Neutrophil (primary cell): ENCODE results near the gene VSIG10.
A peak's percentile ranks its signal among the peaks of the same experiment; 100 is the strongest.

Experiments used
- H3K27ac ChIP-seq: fragments of 200-600 bp; sonication (generic); 2 replicates; pipeline ENCODE4 v1.5.1; 2016; ENCODE audit warnings: mild to moderate bottlenecking, moderate library complexity
- H3K27me3 ChIP-seq: fragments of 200-600 bp; sonication (generic); 2 replicates; pipeline ENCODE4 v1.6.0; 2016; ENCODE audit warnings: mild to moderate bottlenecking
- H3K36me3 ChIP-seq: fragments of 200-600 bp; sonication (generic); 2 replicates; pipeline ENCODE4 v1.5.1; 2017
- H3K4me1 ChIP-seq, 2 experiments: fragments of 200-600 bp in 1 of 2; sonication (generic) in 1 of 2; 1 replicate in 1 of 2; 2 replicates in 1 of 2; pipeline versions ENCODE4 v1.5.1 to v1.6.1; 2013 to 2016; ENCODE audit warnings: low read depth in 1 of 2, low read length in 1 of 2, mild to moderate bottlenecking in 1 of 2, moderate library complexity in 1 of 2; ENCODE audit not compliant: control insufficient read depth in 1 of 2, insufficient read depth in 1 of 2
- H3K4me3 ChIP-seq, 2 experiments: fragments of 200-600 bp in 1 of 2; sonication (generic) in 1 of 2; 1 replicate in 1 of 2; 2 replicates in 1 of 2; pipeline ENCODE4 v1.5.1; 2013 to 2016; ENCODE audit warnings: low read depth in 1 of 2, low read length in 1 of 2, mild to moderate bottlenecking in 1 of 2, moderate library complexity in 1 of 2
- H3K9me3 ChIP-seq: fragments of 200-600 bp; sonication (generic); 2 replicates; pipeline ENCODE4 v1.5.1; 2016
- CTCF ChIP-seq: fragments of 200-600 bp; sonication (generic); IDR thresholded peaks from 2 replicates; pipeline ENCODE4 v1.5.1; 2016; ENCODE audit warnings: antibody characterized with exemption

Gene VSIG10

GRCh38 chr12:118059341-118060191, 44.2 kb downstream of the VSIG10 start:
- Histone ChIP-seq H3K9me3 (no peaks in the 10 kb centered on the region), H3K4me3 (peak overlapping the region; percentile 78 to 82), H3K27ac (peak overlapping the region; percentile 77), H3K4me1 (peaks cover 35 to 37% of the 10 kb centered on the region in 2 experiments), H3K36me3 (no peaks in the 10 kb centered on the region), H3K27me3 (no peaks in the 10 kb centered on the region)
- no peak for TF ChIP-seq CTCF

- H3K4me3 ChIP-seq, result no peak overlapping the region
- H3K4me1 ChIP-seq, result peaks cover 28 to 30% of the 10 kb centered on the region in 2 experiments
- no peaks in the 10 kb centered on the region for H3K9me3 ChIP-seq
- no peaks in the 10 kb centered on the region for H3K36me3 ChIP-seq
- TF ChIP-seq CTCF, result no peak
- no peaks in the 10 kb centered on the region for H3K27me3 ChIP-seq
- H3K27ac ChIP-seq, result no peak overlapping the region
Observed at GRCh38 chr12:118058881-118059280, 44.9 kb downstream of the VSIG10 start.

- H3K4me1 ChIP-seq, result peaks cover 22 to 24% of the 10 kb centered on the region in 2 experiments
- no peak for TF ChIP-seq CTCF
- no peaks in the 10 kb centered on the region for H3K36me3 ChIP-seq
- H3K4me3 ChIP-seq, result no peak overlapping the region
- no peaks in the 10 kb centered on the region for H3K27me3 ChIP-seq
- no peak overlapping the region for H3K27ac ChIP-seq
- no peaks in the 10 kb centered on the region for H3K9me3 ChIP-seq
Observed at GRCh38 chr12:118058227-118058626, 45.6 kb downstream of the VSIG10 start.

GRCh38 chr12:118055865-118056773, 47.7 kb downstream of the VSIG10 start:
- no peak overlapping the region for H3K27ac ChIP-seq
- no peaks in the 10 kb centered on the region for H3K27me3 ChIP-seq
- no peaks in the 10 kb centered on the region for H3K9me3 ChIP-seq
- no peak for TF ChIP-seq CTCF
- H3K4me3 ChIP-seq, result no peak overlapping the region
- peaks cover 16% of the 10 kb centered on the region for H3K36me3 ChIP-seq
- peaks cover 8% of the 10 kb centered on the region in 2 experiments for H3K4me1 ChIP-seq

GRCh38 chr12:118055144-118055557, 48.7 kb downstream of the VSIG10 start:
- H3K27ac ChIP-seq, result no peak overlapping the region
- peak; percentile 65 for TF ChIP-seq CTCF
- H3K27me3 ChIP-seq, result no peaks in the 10 kb centered on the region
- no peak overlapping the region for H3K4me3 ChIP-seq
- H3K36me3 ChIP-seq, result peaks cover 22% of the 10 kb centered on the region
- H3K9me3 ChIP-seq, result no peaks in the 10 kb centered on the region
- H3K4me1 ChIP-seq, result peaks cover 4 to 5% of the 10 kb centered on the region in 2 experiments
